NK-92 (cell line): ENCODE measurements around the gene TDRKH.
"Not testable (repeated sequence)": the region's sequence is repeated elsewhere in the genome, so short reads cannot be mapped to it uniquely, and the experiment has no call there.

Experiments used
- DNase-seq: peaks from one replicate; lab custom pipeline; 2025; ENCODE audit not compliant: unreplicated experiment; lab: John Stamatoyannopoulos, UW

The TDRKH gene

DNA sequence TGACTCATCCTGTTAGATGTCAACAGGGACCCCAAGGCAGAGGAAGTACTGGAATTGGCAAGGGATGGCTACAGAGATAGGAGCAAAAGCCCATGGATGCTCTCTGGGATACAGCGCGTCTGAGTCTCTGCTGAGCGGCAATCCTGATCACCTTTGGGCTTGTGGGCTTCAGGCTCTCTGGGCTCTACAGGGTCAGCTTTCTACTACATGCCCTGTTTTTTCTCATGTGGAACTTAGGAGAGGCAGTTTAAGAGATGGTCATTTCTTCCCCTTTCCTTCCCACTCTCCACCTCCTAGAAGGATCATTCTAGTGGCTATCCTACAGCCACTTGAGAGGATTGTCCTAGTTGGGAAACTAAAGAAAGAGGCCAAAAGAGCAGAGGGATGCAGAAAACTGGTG lies 13.6 kb upstream of the TDRKH start:
- DNase-seq = no peak

- no peak for DNase-seq
Measured at GRCh38 chr1:151803164-151803563, 12.9 kb upstream of the TDRKH start.

GRCh38 chr1:151802372-151802771 lies 12.1 kb upstream of the TDRKH start:
- no peak for DNase-seq

GRCh38 chr1:151801846-151802245 lies 11.5 kb upstream of the TDRKH start:
- DNase-seq = no peak

DNA sequence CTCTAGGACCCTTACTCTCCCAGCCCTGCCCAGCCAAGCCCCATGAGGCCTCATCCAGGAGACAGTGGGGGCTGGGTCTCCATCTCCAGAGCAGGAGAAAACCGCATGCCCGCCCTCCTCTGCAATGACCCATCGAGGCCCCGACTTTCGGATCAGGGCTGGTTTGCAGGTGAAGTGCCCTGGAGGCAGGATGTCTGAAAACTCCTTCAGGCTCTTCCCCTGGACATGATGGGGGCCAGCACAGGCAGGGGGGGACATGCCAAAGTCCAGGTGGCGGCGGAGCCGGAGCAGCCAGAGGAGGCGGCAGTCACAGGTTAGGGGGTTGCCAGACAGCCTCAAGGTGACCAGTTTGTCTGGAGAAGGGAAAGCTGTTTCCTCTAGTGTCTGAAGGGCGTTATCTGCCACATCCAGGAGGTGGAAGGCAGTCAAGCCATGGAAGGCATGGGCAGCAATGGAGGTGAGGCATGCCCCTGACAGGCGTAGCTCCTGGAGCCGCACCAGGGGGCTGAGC lies 11.1 kb upstream of the TDRKH start:
- DNase-seq = no peak

DNA sequence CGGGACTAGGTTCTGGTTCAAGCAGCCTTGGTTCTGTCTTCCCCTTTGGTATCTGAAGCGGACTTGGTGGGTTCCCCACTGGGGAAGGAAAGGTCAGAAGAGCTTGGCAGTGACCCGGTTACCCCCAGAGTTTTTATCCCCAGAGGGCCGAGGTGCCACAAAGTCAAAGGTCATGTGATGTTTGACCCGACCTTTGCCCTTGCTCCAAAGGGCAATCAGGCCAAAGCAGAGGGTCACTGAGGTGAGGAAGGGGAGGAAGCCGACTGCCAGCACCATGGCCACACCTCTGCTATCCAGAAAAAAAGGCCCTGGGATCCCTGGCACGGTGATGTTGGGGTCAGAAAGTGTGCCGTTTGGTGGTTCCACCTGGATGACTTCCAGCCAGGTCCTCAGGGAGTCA lies 10.5 kb upstream of the TDRKH start:
- no peak for DNase-seq

DNA sequence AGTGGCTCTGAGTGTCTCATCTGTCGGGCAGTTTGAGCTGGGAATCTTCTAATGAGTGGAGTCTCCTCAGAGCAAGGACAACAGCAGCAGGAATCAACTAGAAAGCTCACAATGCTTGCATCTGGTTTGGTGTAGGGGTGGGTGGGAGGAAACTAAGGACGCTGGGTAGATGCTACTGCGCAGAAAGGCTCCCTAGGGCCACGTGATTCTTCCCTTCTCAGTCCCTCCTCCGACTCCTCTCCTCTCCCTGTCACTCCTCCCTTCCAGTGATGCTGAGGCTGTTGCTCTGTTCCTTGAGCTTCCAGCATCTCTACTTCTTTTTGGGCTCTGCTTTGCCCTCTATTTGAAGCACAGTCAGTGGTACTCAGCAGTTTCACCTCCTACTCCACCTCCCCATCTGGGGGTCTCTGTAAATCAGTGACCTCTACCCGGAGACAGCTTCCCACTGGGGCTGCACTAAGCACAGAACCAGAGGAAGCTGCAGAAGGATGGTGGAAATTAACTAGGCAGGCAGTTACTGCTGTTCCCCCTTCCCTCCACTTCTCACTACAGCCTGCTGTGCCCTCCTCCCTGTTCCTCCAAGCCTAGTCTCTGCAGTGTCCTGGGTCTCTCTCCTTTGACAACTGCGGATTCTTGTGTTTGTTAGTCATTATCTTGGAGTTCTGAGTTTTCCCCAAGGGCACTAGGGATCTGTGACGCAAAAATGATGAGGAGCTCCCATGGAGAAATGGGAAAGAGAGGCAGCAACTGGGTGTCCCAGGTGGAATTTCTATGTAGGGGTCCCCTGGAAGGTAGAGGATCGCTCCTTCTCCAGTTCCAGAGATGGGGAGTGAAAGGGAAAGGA lies 9.1 kb upstream of the TDRKH start:
- no peak for DNase-seq

GRCh38 chr1:151798571-151798970 lies 8.3 kb upstream of the TDRKH start:
- DNase-seq = no peak

- DNase-seq = no peak
Measured at GRCh38 chr1:151790940-151791651, 796 bp upstream of the TDRKH start.

- DNase-seq = no peak
Measured at GRCh38 chr1:151787689-151788088, 2.6 kb downstream of the TDRKH start.

DNA sequence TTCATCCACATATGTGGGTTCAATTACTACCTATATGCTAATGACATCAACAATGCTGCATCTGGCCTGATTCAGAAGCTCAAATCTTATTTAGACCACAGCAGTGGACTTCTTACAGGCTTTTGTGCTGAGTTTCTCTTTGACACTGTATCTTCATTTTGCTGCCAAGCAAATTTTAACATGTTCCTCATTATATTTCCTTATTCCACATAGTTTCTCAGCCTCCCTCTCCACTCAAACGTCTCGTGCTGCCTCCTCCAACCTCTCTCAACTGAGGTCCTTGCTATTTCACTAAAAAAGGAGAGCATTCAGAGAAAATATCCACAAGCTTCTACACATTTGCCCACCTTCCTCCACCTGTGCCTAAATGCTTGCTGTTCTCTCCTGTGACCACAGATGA lies 6.5 kb downstream of the TDRKH start:
- DNase-seq = no peak

GRCh38 chr1:151782741-151783140 lies 7.6 kb downstream of the TDRKH start:
- no peak for DNase-seq

GRCh38 chr1:151782026-151782425 lies 8.3 kb downstream of the TDRKH start:
- DNase-seq = not testable (repeated sequence)

GRCh38 chr1:151780736-151781135 lies 9.6 kb downstream of the TDRKH start:
- DNase-seq = not testable (repeated sequence)

DNA sequence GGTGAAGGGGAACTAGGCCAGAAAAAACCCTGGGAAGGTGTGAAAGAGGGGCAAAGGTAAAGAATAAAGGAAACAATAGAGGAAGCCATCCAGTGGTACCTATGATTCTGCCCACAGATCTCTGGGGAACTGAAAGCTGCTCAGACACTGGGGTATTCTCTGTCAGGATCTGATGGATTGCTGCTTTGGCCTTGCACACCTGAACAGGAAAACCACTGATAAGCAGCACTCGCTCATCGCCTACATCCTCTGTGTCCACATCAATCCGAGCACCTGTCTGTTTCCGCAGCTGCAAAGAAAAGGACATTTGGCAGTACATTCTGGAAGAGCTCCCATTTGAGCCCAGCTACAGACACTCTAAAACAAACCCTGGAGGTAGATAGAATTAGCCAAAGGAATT lies 10.4 kb downstream of the TDRKH start:
- no peak for DNase-seq

DNA sequence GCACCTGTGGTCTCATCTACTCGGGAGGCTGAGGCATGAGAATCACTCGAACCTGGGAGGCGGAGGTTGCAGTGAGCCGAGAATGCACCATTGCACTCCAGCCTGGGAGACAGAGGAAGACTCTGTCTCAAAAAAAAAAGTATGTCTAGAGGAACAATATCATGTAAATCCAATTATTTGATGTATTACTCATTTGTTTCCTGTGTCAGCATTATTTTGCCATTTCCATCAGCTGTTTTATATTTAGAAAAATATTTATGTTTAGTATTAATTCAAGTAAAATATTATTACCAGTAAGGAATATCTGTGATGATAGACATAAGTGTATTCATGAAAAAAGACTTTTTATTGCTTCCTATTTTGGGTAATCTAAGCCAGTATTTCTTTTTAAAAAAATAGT lies 13.0 kb downstream of the TDRKH start:
- DNase-seq = no peak

GRCh38 chr1:151776665-151777062 lies 13.6 kb downstream of the TDRKH start:
- DNase-seq = no peak

DNA sequence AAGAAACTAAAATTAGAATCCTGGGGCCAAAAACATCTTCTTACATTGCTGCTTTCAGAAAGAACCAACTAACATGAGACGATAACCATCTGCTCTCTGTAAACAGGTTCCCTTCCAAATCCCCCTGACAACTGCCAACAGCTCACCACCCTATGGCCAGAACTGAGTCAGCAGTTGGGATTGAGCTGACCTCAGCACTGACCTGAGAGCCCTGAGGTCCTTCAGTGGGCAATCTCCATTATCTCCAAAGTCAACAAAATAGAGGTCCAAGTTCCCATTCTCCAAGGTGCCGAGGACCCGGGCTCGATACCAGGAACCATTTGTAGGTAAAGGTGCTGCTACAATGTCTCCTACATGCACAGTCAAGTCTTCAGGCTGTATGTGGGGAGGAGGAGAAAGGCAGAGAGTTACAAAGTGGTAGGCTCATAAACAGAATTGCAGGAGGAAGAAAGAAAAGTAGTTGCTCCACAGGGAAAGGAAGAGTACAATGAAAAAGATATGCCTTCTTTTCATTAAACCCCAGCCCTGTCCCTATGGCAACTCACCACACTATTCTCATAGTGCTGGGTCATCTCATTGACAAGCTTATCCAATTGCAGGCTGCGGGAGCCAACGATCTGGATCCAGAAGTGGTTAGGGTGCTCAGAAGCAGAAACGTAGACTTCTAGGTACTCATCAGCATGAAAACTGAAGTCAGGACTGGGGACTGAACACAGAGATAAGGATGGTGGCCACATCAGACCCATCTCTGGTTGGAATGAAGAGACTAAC lies 14.2 kb downstream of the TDRKH start:
- no peak for DNase-seq

DNA sequence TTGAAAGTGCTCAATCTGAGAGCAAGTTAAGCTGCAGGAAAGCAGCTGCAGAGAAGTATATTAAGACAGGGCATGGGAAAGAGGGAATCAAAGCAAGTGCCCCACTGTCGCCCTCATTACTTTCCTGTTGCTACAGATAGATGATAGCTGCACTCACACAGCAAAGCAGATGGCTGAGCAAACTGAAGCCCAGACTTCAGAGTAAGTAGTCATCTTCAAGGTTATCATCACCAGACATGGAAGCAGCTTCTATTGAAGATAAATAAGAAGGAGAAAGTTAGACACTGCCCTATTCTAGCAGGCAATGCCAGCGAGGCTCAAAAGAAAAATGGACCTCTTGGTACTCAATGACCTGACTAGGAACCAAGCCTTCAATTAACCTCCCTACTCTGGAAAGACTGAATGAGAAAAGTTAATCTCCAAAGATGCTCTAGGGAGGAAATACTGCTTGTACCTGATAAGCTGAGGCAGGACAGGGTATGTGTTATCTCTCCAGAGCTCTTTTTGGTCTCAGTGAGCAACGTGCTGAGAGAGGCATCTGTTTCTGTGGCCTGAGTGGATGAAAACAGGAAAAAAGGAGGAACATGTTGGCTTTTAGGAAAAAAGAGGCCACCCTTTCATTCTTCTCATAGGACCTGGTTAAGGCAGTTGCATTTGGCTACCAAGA lies 15.9 kb downstream of the TDRKH start:
- DNase-seq = no peak

- no peak for DNase-seq
Measured at GRCh38 chr1:151773702-151774101, 16.6 kb downstream of the TDRKH start.

- not testable (repeated sequence) for DNase-seq
Measured at GRCh38 chr1:151769270-151769669, 21.0 kb downstream of the TDRKH start.
